Measurements from ENCODE around the gene EPB42.

DNA sequence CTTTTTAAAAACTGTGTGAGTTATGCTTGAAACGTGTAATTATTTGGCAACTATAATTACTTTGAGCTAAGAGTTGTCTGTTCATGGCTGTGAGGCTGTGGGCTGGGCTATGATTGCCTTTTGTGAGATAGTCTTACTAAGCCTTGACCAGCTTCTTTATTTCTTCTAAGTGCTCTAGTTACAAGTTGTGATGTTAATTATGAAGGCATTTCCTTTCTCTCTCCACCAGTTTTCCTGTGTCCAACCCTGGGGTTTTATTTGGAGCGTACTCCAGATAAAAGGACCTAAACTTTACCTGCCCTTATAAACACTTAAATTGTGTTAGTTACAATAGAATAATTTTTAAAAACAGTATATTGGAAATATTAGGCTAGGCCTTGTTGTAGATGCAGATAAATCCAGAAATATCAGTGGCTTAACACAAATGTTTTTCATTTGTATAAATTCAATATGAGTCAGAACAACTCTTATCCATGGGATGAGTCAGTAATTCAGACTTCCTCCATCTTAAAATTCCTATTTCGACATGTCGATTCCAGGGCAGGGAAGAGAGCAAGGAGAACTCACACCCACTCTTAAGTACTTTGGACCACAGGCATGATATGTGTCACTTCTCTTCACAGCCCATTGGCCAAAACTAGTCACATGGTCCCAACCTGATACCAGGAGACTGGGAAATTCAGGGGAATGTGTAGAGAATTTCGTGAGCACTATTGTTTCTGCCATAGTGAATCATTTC lies 70.5 kb downstream of the EPB42 start:
- TF ChIP-seq, protein P1, sequence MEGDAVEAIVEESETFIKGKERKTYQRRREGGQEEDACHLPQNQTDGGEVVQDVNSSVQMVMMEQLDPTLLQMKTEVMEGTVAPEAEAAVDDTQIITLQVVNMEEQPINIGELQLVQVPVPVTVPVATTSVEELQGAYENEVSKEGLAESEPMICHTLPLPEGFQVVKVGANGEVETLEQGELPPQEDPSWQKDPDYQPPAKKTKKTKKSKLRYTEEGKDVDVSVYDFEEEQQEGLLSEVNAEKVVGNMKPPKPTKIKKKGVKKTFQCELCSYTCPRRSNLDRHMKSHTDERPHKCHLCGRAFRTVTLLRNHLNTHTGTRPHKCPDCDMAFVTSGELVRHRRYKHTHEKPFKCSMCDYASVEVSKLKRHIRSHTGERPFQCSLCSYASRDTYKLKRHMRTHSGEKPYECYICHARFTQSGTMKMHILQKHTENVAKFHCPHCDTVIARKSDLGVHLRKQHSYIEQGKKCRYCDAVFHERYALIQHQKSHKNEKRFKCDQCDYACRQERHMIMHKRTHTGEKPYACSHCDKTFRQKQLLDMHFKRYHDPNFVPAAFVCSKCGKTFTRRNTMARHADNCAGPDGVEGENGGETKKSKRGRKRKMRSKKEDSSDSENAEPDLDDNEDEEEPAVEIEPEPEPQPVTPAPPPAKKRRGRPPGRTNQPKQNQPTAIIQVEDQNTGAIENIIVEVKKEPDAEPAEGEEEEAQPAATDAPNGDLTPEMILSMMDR (conservative IDR thresholded peaks at IDR 0.05; ENCODE audit: low read depth in 2 of 2): no peak
- TF ChIP-seq EZH2phosphoT487 (IDR thresholded peaks at IDR 0.05; ENCODE audit: unreplicated experiment) (no peak), POLR2AphosphoS5 (IDR thresholded peaks at IDR 0.05; ENCODE audit: low read depth) (no peak), EZH2 (IDR thresholded peaks at IDR 0.05; ENCODE audit: low read depth, unreplicated experiment) (no peak), JUNB (IDR thresholded peaks at IDR 0.05; ENCODE audit: unreplicated experiment) (no peak), STAT1 (IDR thresholded peaks at IDR 0.05; ENCODE audit: unreplicated experiment) (no peak), ZNF331 (CRISPR knock-in tag; IDR thresholded peaks at IDR 0.05; ENCODE audit: low read depth) (no peak), CREB1 (CRISPR knock-in tag; IDR thresholded peaks at IDR 0.05; ENCODE audit: low read depth) (no peak)
- TF ChIP-seq, protein P2, sequence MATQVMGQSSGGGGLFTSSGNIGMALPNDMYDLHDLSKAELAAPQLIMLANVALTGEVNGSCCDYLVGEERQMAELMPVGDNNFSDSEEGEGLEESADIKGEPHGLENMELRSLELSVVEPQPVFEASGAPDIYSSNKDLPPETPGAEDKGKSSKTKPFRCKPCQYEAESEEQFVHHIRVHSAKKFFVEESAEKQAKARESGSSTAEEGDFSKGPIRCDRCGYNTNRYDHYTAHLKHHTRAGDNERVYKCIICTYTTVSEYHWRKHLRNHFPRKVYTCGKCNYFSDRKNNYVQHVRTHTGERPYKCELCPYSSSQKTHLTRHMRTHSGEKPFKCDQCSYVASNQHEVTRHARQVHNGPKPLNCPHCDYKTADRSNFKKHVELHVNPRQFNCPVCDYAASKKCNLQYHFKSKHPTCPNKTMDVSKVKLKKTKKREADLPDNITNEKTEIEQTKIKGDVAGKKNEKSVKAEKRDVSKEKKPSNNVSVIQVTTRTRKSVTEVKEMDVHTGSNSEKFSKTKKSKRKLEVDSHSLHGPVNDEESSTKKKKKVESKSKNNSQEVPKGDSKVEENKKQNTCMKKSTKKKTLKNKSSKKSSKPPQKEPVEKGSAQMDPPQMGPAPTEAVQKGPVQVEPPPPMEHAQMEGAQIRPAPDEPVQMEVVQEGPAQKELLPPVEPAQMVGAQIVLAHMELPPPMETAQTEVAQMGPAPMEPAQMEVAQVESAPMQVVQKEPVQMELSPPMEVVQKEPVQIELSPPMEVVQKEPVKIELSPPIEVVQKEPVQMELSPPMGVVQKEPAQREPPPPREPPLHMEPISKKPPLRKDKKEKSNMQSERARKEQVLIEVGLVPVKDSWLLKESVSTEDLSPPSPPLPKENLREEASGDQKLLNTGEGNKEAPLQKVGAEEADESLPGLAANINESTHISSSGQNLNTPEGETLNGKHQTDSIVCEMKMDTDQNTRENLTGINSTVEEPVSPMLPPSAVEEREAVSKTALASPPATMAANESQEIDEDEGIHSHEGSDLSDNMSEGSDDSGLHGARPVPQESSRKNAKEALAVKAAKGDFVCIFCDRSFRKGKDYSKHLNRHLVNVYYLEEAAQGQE (IDR thresholded peaks at IDR 0.05; ENCODE audit: unreplicated experiment): no peak
- TF ChIP-seq, protein P3, sequence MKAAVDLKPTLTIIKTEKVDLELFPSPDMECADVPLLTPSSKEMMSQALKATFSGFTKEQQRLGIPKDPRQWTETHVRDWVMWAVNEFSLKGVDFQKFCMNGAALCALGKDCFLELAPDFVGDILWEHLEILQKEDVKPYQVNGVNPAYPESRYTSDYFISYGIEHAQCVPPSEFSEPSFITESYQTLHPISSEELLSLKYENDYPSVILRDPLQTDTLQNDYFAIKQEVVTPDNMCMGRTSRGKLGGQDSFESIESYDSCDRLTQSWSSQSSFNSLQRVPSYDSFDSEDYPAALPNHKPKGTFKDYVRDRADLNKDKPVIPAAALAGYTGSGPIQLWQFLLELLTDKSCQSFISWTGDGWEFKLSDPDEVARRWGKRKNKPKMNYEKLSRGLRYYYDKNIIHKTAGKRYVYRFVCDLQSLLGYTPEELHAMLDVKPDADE (IDR thresholded peaks at IDR 0.05): no peak
